Gastrocnemius medialis (tissue), 4 donors: Measurements from ENCODE around the gene L1CAM.

Source experiments
- POLR2A ChIP-seq, 2 donors: fragments of 450-650 bp; IDR thresholded peaks; one replicate each; pipeline ENCODE4 v1.6.1; 2017; ENCODE audit warnings: antibody characterized with exemption in 2 of 2, mild to moderate bottlenecking in 2 of 2, moderate library complexity in 2 of 2
- TF ChIP-seq, protein P1 (sequence below), 5 experiments: fragments of 450-650 bp in 3 of 5; fragments of 200-600 bp in 2 of 5; sonication (generic) in 2 of 5; IDR thresholded peaks in 4 of 5; conservative IDR thresholded peaks in 1 of 5; 1 replicate in 4 of 5; 2 replicates in 1 of 5; pipeline ENCODE4 v1.5.1; 2016 to 2019; ENCODE audit warnings: antibody characterized with exemption in 5 of 5, mild to moderate bottlenecking in 3 of 5, moderate library complexity in 3 of 5

DNA sequence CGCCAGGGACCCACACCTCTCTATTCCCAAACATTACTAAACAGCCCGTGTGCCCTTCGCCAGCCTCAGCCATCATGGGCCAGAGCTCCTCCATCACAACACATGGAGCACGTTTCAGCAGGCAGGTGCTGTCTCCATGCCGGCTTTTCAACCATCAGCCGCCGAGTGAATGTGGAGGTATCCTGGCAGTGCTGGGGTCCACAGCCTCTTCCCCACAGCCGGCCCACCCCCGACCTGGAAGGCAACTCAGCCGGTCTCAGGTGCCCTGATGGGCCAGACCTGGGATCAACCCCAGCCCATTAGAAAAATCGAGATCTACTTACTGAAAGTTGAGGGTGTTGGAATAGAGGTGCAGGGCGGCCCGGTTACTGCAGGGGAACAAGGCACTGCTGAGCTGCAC lies 45.8 kb upstream of the L1CAM start:
- TF ChIP-seq, protein P1, sequence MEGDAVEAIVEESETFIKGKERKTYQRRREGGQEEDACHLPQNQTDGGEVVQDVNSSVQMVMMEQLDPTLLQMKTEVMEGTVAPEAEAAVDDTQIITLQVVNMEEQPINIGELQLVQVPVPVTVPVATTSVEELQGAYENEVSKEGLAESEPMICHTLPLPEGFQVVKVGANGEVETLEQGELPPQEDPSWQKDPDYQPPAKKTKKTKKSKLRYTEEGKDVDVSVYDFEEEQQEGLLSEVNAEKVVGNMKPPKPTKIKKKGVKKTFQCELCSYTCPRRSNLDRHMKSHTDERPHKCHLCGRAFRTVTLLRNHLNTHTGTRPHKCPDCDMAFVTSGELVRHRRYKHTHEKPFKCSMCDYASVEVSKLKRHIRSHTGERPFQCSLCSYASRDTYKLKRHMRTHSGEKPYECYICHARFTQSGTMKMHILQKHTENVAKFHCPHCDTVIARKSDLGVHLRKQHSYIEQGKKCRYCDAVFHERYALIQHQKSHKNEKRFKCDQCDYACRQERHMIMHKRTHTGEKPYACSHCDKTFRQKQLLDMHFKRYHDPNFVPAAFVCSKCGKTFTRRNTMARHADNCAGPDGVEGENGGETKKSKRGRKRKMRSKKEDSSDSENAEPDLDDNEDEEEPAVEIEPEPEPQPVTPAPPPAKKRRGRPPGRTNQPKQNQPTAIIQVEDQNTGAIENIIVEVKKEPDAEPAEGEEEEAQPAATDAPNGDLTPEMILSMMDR (IDR thresholded peaks at IDR 0.05 in 4 of 5, conservative IDR thresholded peaks at IDR 0.05 in 1 of 5): no peak
- no peak for TF ChIP-seq POLR2A (IDR thresholded peaks at IDR 0.05)
